GM12878 (cell line): ENCODE data around the gene EVA1A. TPM values are rescaled to one million over a fixed set of nuclear protein-coding genes. Genes with fewer than 3 reads are reported as not detected.

Source experiments
- ATAC-seq: fragments of 200-7000 bp; cut with Tn5 transposase; 3 replicates; pipeline ENCODE4 v1.9.1; 2020; ENCODE audit warnings: mild to moderate bottlenecking, moderate library complexity
- BruUV-seq: library from RNA; stranded (reverse); fragments of 400-500 nt; replicated peaks from 2 replicates; lab custom pipeline; 2021; lab: Mats Ljungman, UMichigan
- CTCF ChIA-PET: fragments of 300-600 bp; sonication (Branson Sonifier 250); formaldehyde crosslinking; extraction: SDS; loops from one replicate; lab custom pipeline; 2021; ENCODE audit warnings: inconsistent platforms; lab: Yijun Ruan, JAX
- POLR2A ChIA-PET: fragments of 350-600 bp; formaldehyde crosslinking; extraction: SDS; loops from one replicate; lab custom pipeline; 2021; ENCODE audit warnings: inconsistent platforms; lab: Charles Lee
- RAD21 ChIA-PET: fragments of 300-600 bp; sonication (Branson Sonifier 250); formaldehyde crosslinking; loops from one replicate; lab custom pipeline; 2023; ENCODE audit warnings: antibody characterized with exemption; ENCODE audit not compliant: unreplicated experiment; lab: Charles Lee
- SMC1A ChIA-PET: fragments of 300-600 bp; sonication (Branson Sonifier 250); formaldehyde crosslinking; loops from one replicate; lab custom pipeline; 2023; ENCODE audit not compliant: unreplicated experiment, uncharacterized antibody; lab: Charles Lee
- DNase-seq: peaks from one replicate; pipeline ENCODE4 v3.0.0-alpha.2; 2011; ENCODE audit warnings: low read depth, low spot score
- FAIRE-seq: peaks from 3 replicates; lab custom pipeline; 2011; peaks lifted over from hg19 to GRCh38; lab: Jason Lieb, UNC
- H2AFZ ChIP-seq: 2 replicates; pipeline ENCODE4 v1.6.0; 2011; ENCODE audit warnings: low read depth, low read length, control low read depth; ENCODE audit not compliant: control insufficient read depth
- H3K27ac ChIP-seq: 2 replicates; pipeline ENCODE4 v1.5.1; 2011; ENCODE audit warnings: control low read depth; ENCODE audit not compliant: control insufficient read depth, insufficient read depth
- H3K27me3 ChIP-seq, 2 experiments: replicated peaks in 1 of 2; 2 replicates each; pipeline versions ENCODE4 v1.6.0 to v1.6.1; 2011; ENCODE audit warnings: low read length in 1 of 2; ENCODE audit not compliant: control insufficient read depth in 2 of 2, insufficient read depth in 2 of 2
- H3K36me3 ChIP-seq, 2 experiments: 2 replicates each; pipeline ENCODE4 v1.5.1; 2011; ENCODE audit warnings: low read length in 1 of 2; ENCODE audit not compliant: control insufficient read depth in 2 of 2, insufficient read depth in 2 of 2
- H3K4me1 ChIP-seq: 2 replicates; pipeline ENCODE4 v1.6.1; 2011; ENCODE audit warnings: mild to moderate bottlenecking, low read length, moderate library complexity, mixed read lengths; ENCODE audit not compliant: control insufficient read depth, insufficient read depth
- H3K4me2 ChIP-seq: 2 replicates; pipeline ENCODE4 v1.6.0; 2011; ENCODE audit warnings: control low read depth; ENCODE audit not compliant: control insufficient read depth, insufficient read depth
- H3K4me3 ChIP-seq: fragments of 200-600 bp; sonication (generic); 2 replicates; pipeline ENCODE4 v1.5.1; 2016
- H3K79me2 ChIP-seq: 2 replicates; pipeline ENCODE4 v1.6.0; 2011; ENCODE audit warnings: low read length; ENCODE audit not compliant: control insufficient read depth, insufficient read depth
- H3K9ac ChIP-seq: 2 replicates; pipeline ENCODE4 v1.8.0; 2011; ENCODE audit warnings: low read length, control low read depth, mixed read lengths; ENCODE audit not compliant: control insufficient read depth, insufficient read depth
- H3K9me3 ChIP-seq: replicated peaks from 3 replicates; pipeline ENCODE4 v1.5.1; 2011; ENCODE audit warnings: mild to moderate bottlenecking, low read length; ENCODE audit not compliant: control insufficient read depth, insufficient read depth
- H4K20me1 ChIP-seq: 2 replicates; pipeline ENCODE4 v1.6.0; 2011; ENCODE audit not compliant: control insufficient read depth, insufficient read depth
- E4F1 ChIP-seq: fragments of 450-650 bp; IDR thresholded peaks from 2 replicates; pipeline ENCODE4 v1.6.1; 2018; ENCODE audit warnings: borderline replicate concordance, mild to moderate bottlenecking; ENCODE audit not compliant: partially characterized antibody
- ELK1 ChIP-seq: IDR thresholded peaks from 2 replicates; pipeline ENCODE4 v1.6.1; 2012; ENCODE audit warnings: low read depth, low read length, improper control_type of control experiment
- ESRRA ChIP-seq: IDR thresholded peaks from 2 replicates; pipeline ENCODE4 v1.6.1; 2012; ENCODE audit warnings: mild to moderate bottlenecking, low read length, improper control_type of control experiment
- FOS ChIP-seq: IDR thresholded peaks from 3 replicates; pipeline ENCODE4 v1.6.1; 2011; ENCODE audit warnings: borderline replicate concordance; ENCODE audit not compliant: insufficient read length; ENCODE audit errors: extremely low read depth
- GATAD2B ChIP-seq: fragments of 450-650 bp; conservative IDR thresholded peaks from 2 replicates; pipeline ENCODE4 v1.6.1; 2017; ENCODE audit warnings: low read depth, mild to moderate bottlenecking, moderate library complexity
- PBX3 ChIP-seq: IDR thresholded peaks from 2 replicates; pipeline ENCODE4 v1.6.1; 2011; ENCODE audit warnings: mild to moderate bottlenecking, low read depth, low read length, moderate library complexity; ENCODE audit not compliant: insufficient replicate concordance
- POLR2AphosphoS2 ChIP-seq: IDR thresholded peaks from 2 replicates; pipeline ENCODE4 v1.6.1; 2011; ENCODE audit warnings: low read depth, mild to moderate bottlenecking, low read length, improper control_type of control experiment, moderate library complexity
- PRDM15 ChIP-seq: fragments of 450-650 bp; formaldehyde crosslinking; IDR thresholded peaks from 2 replicates; pipeline ENCODE4 v1.4.0; 2020; ENCODE audit warnings: mild to moderate bottlenecking, moderate library complexity
- STAT1 ChIP-seq: fragments of 450-650 bp; conservative IDR thresholded peaks from 2 replicates; pipeline ENCODE4 v1.6.1; 2014; ENCODE audit warnings: antibody characterized with exemption, mild to moderate bottlenecking
- ZNF592 ChIP-seq: fragments of 450-650 bp; IDR thresholded peaks from 2 replicates; pipeline ENCODE4 v1.6.1; 2017; ENCODE audit warnings: mild to moderate bottlenecking, moderate library complexity
- WGBS: methylation state at CpG from one replicate; pipeline ENCODE4 v1.1.6; 2016; ENCODE audit warnings: low lambda C conversion rate; ENCODE audit not compliant: insufficient replicate concordance, insufficient coverage; ENCODE audit errors: missing lambda C conversion rate; 5-methylcytosine and 5-hydroxymethylcytosine counted together
- in situ Hi-C: fragments of 300-500 bp; cut with MboI; formaldehyde crosslinking; loops from 9 replicates; pipeline ENCODE4 v1.14.3; 2018; ENCODE audit warnings: mixed read lengths
- intact Hi-C: fragments of 100-400 bp; cut with micrococcal nuclease; formaldehyde crosslinking; loops from one replicate; pipeline ENCODE4 v1.14.2; 2022; ENCODE audit not compliant: unreplicated experiment
- polyA plus RNA-seq, 11 experiments: library from polyadenylated mRNA; depleted of rRNA in 4 of 11; unstranded in 6 of 11; stranded (reverse) in 5 of 11; fragments of >200 nt; fragmentation: Nextera tagmentation in 4 of 11; fragmentation: Illumina TruSeq in 1 of 11; extraction: Ambion mirVana in 4 of 11; extraction: Trizol in 1 of 11; gene quantifications; 1 replicate in 1 of 11; 2 replicates in 10 of 11; pipeline versions ENCODE4 v1.2.1 to v1.2.3, GENCODE V29; 2011 to 2016; ENCODE audit warnings: inconsistent platforms in 2 of 11, missing spikeins in 2 of 11, low read depth in 1 of 11
- total RNA-seq, 4 experiments: library from RNA; depleted of rRNA in 3 of 4; stranded (reverse); fragments of >200 nt in 3 of 4; fragmentation: Illumina TruSeq in 1 of 4; extraction: Trizol in 1 of 4; gene quantifications; 2 replicates each; pipeline versions ENCODE4 v1.2.1 to v1.2.3, GENCODE V29; 2013 to 2021

The EVA1A gene
- total and polyA plus RNA-seq, 10 of the 15 experiments (the other 5 are each of a cell fraction or from before 2014, with no cell fraction given): 0.13 to 1.0 (median 0.34) TPM; not detected in 5

GRCh38 chr2:75580606-75581005, 19.9 kb upstream of the EVA1A start:
- Histone ChIP-seq H3K79me2 (no peaks in the 10 kb centered on the region), H3K4me1 (no peaks in the 10 kb centered on the region), H3K4me2 (no peak overlapping the region), H3K4me3 (no peak overlapping the region), H3K9ac (no peak overlapping the region), H2AFZ (no peak overlapping the region), H3K9me3 (no peaks in the 10 kb centered on the region; the same call in 2 of the 3 replicates), H3K27ac (no peak overlapping the region), H4K20me1 (no peaks in the 10 kb centered on the region), H3K36me3 (no peaks in the 10 kb centered on the region), H3K27me3 (no peaks in the 10 kb centered on the region)
- POLR2A ChIA-PET: no interaction called here
- WGBS: 10% methylated on average over 1 of the region's 1 CpG
- CTCF ChIA-PET: interaction anchor here (1.0 to 1.2 kb wide), 2 partner anchors 9 to 28 kb away, joined by 3 read pairs; no protein-coding TSS in a partner anchor
- in situ Hi-C loops (no loop called here), intact Hi-C loops (no loop called here)
- no TSS peak for BruUV-seq
- FAIRE-seq: no peak
- RAD21 ChIA-PET: interaction anchor here (0.6 kb wide), 1 partner anchor 610 kb away, joined by 4 read pairs; no protein-coding TSS in a partner anchor
- no peak for ATAC-seq
- DNase-seq: no peak
- SMC1A ChIA-PET: interaction anchor here (0.8 kb wide), 1 partner anchor 28 kb away, joined by 3 read pairs; no protein-coding TSS in a partner anchor
- TF ChIP-seq ELK1 (no peak), GATAD2B (no peak), PRDM15 (CRISPR knock-in tag) (no peak), ZNF592 (no peak), FOS (no peak), STAT1 (no peak), E4F1 (no peak), PBX3 (no peak), ESRRA (no peak), POLR2AphosphoS2 (no peak)
